ENCODE data around the gene RPP38.

Gene RPP38

GRCh38 chr10:15097011-15097812 lies at the start of gene RPP38:
Gene RPP38, plus strand, starts transcription at chr10:15097355. Its CDS starts 5,960 bp downstream, at chr10:15103315.
- DNase-seq, result peak; percentile 98

DNA sequence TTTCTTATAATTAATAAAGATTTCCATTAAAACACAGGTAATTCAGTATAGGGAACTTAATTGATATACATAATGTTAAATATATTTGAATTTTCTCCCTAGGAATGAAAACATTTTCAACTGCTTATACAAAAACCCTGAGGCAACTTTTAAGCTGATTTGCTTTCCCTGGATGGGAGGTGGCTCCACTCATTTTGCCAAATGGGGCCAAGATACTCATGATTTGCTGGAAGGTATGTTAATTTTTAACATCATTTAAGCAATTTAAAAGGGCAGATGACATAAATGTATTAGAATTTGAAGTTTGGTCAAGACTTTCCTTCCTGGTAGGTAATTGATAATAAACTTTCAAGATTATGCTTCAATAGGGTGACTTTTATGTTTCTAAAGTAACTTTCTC lies 47.6 kb upstream of the RPP38 start:
- no peak for DNase-seq

GRCh38 chr10:15052121-15052520 lies 45.0 kb upstream of the RPP38 start:
- DNase-seq, result no peak

DNA sequence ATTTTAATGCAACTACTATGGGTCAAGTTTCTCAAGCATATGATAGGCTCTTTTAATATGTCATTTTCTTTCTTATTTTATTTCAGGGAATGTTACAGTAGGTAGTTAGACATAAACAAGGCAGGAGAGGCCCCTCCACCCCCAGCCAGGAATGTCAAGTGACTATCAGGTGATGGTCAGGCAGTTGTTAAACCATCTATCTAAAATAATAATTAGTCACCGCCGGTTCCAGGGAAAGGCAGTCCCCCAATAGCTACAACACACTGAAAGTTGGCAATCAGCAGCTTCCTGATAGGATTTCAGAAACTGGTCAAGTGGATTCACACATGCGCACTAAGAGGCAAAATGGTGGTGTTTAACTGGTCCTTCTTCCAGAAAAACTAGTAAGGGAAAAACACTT lies 44.1 kb upstream of the RPP38 start:
- no peak for DNase-seq

DNA sequence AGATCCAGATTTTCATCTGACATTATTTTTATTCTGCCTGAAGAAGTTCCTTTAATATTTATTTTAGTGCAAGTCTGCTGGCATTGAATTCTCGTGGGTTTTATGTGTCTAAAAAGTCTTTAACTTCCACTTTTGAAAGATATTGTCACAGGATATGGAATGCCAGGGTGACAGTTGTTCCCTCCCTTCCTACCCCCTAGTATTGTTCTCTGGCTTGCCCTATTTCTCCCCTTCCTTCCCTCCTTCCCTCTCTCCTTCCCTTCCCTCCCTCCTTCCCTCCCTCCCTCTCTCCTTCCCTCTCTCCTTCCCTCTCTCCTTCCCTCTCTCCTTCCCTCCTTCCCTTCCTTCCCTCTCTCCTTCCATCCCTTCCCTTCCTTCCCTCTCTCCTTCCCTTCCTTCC lies 38.5 kb upstream of the RPP38 start:
- DNase-seq, result no peak

DNA sequence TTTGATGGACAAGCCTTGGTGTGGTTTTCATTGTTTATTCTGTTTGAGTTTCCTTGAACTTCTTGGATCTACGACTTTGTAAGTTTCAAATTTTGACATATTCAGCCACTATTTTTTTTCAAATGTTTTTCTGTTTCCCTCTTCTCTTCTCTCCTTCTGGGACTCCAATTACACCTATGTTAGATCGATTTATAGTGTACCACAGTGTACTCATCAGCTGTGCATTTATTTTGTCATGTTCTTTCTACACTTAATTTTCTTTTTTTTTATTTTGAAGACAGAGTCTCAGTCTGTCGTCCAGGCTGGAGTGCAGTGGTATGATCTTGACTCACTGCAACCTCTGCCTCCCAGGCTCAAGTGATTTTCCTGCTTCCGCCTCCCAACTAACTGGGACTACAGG lies 37.2 kb upstream of the RPP38 start:
- DNase-seq, result no peak

GRCh38 chr10:15060638-15061037 lies 36.5 kb upstream of the RPP38 start:
- DNase-seq, result no peak

DNA sequence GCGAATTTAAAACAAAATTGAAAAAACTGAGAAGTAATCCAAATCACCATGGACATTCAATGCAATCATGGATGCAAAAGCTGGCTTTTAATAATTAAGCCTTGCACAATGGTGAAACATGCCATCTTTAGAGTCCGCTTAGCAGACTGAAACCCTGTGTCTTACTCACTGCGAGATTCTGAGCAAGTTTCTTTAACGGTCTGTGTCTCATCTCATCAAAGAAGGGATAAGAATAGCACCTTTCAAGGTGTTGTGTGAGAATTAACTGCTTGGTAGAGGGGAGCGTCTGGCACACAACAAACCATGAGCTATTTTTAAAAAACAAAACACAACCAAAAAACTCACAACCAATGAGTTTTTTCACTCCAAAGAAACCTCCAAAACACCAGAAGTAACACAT lies 30.0 kb upstream of the RPP38 start:
- DNase-seq, result no peak

- DNase-seq, result peak; percentile 28
These were observed 28.4 kb upstream of the RPP38 start for GRCh38 chr10:15068802-15069201.

GRCh38 chr10:15069230-15069629 lies 27.9 kb upstream of the RPP38 start:
- no peak for DNase-seq

GRCh38 chr10:15072358-15072757 lies 24.8 kb upstream of the RPP38 start:
- DNase-seq, result no peak

GRCh38 chr10:15075421-15075820 lies 21.7 kb upstream of the RPP38 start:
- DNase-seq, result no peak

- DNase-seq, result no peak
These were observed 13.3 kb upstream of the RPP38 start for GRCh38 chr10:15083674-15084501.

DNA sequence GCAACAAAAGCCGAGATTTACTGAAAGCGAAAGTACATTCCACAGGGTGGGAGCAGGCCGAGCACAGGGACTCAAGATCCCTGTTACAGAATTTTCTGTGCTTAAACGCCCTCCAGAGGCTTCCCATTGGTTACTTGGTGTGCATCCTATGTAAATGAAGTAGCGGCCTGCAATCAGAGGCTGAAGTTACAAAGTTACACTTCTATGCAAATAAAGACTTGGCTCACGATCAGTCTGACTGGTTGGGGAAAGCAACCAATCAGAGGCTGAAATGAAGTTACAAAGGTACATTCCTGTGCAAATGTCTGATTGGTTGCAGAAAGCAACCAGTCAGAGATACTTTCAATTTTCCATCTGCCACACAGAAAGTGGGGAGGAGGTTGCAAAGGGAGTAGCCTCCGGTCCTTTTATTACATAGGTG lies 12.6 kb upstream of the RPP38 start:
- peak; percentile 78 for DNase-seq

DNA sequence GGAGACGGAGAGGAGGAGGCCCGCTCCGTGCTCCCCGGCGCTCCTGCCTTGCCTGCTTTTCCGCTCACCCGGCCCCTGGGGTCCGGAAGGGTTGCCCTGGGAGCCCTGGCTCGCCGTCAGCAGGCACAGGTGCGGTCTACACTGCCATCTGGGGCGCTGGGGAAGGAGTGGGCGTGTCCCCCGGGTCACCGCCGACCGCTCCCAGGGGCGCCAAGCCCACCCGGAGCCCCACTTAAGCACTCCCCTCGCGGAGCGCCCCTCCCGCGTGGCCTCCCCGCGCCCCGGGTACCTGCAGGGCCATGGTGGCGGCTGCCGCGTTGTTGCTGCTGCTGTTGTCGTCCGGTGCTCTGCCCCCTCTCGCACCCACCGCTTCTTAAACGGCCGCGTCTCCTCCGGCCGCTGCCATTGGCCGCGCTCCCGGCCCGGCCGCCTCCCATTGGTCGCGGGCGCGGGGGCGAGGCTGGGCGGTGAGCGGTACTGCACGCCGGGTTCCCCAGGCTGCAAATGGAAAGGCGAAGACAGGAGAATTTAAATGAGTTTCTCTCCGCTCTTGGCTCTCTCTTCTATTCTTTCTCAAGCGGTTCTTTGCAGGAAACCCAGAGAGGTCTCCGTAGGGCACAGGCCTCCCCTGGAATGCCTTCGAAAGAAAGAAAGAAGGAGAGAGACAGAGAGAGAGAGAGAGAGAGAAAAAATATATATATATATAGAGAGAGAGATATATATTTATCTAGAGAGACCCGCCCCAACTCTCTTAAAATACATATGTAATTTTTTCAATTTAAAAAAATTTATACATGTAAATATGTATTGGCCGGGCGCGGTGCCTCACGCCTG lies 8.5 kb upstream of the RPP38 start, which contains the start of gene ACBD7:
Gene ACBD7 (minus strand): TSS at position 349 of the 834 bp plus-strand sequence. CDS start 48 bp downstream, at position 301.
- peak; percentile 88 for DNase-seq

GRCh38 chr10:15091418-15091817 lies 5.7 kb upstream of the RPP38 start:
- no peak for DNase-seq

DNA sequence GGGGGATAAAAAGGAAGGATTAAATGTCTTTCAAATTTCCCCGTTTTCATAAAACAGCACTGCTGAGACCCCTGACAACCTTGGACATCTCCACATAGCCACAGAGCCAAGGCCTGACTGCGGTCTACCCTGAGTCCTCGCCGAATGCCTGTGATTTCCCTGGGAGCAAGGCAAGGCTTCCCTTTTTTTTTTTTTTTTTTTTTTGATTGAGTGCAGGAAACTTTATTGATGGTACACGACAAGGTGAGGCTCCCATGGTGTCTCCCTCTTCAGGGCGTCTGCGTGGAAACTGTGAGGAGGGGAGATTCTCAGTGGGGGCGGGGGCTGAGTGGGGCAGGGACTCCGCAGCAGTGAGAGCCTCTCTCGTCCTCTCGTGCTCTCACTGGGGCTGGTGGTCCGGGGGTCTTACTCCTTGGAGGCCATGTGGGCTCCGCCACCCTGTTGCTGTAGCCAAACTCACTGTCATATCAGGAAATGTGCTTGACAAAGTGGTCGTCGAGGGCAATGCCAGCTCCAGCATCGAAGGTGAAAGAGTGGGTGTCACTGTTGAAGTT lies 4.2 kb upstream of the RPP38 start:
- DNase-seq, result no peak

DNA sequence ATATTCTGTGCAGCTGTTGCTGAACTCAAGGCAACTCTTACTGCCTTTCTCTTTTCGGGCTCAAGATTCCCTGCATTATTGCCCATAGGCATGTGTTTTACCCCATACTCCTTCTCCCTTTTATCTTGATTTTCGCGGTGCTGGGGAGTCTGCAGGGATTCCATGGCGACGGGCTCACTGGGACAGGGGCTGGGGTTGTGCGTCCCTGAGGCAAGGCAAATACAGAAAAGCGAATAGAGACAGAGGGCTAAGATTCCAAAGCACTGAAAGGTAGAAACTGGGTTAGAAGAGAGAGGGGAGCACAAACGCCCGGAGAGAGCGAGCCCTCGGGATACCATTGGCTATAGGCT lies 519 bp upstream of the RPP38 start:
- DNase-seq, result no peak

GRCh38 chr10:15099886-15100285 lies 2.7 kb downstream of the RPP38 start:
- DNase-seq, result no peak

DNA sequence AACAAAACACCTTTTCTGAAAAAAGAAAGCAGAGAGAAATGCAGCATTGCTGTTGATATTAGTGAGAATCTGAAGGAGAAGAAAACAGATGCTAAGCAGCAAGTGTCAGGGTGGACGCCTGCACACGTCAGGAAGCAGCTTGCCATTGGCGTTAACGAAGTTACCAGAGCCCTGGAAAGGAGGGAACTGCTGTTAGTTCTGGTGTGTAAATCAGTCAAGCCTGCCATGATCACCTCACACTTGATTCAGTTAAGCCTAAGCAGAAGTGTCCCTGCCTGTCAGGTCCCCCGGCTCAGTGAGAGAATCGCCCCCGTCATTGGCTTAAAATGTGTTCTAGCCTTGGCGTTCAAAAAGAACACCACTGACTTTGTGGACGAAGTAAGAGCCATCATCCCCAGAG lies 6.4 kb downstream of the RPP38 start:
- DNase-seq, result no peak

GRCh38 chr10:15106352-15107013 lies 9.3 kb downstream of the RPP38 start:
- DNase-seq, result peak; percentile 81

- no peak for DNase-seq
These were observed 15.5 kb downstream of the RPP38 start for GRCh38 chr10:15112657-15113056.

All from right hindlimb (tissue), 1 donor.